Tibial artery (tissue), 4 donors: ENCODE measurements around the gene CYB5A.
"Not testable (repeated sequence)": the region's sequence is repeated elsewhere in the genome, so short reads cannot be mapped to it uniquely, and the experiment has no call there.

ENCODE experiments used
- DNase-seq, 2 donors: peaks; one replicate each; pipeline ENCODE4 v3.0.0-alpha.2; 2019
- H3K27ac ChIP-seq, 2 donors: fragments of 200-600 bp; sonication (generic) in 1 of 2; 1 replicate in 1 of 2; 2 replicates in 1 of 2; pipeline ENCODE4 v1.5.1; 2018 to 2019; ENCODE audit warnings: mild to moderate bottlenecking in 1 of 2
- H3K27me3 ChIP-seq, 2 donors: fragments of 200-600 bp; sonication (generic) in 1 of 2; one replicate each; pipeline versions ENCODE4 v1.5.1 to v1.6.0; 2016 to 2019
- H3K36me3 ChIP-seq, 3 donors: fragments of 200-600 bp; sonication (generic) in 2 of 3; one replicate each; pipeline ENCODE4 v1.5.1; 2016 to 2019; ENCODE audit warnings: mild to moderate bottlenecking in 2 of 3
- H3K4me1 ChIP-seq, 4 donors: fragments of 200-600 bp; sonication (generic) in 2 of 4; 1 replicate in 3 of 4; 2 replicates in 1 of 4; pipeline ENCODE4 v1.5.1; 2016 to 2019
- H3K4me3 ChIP-seq, 2 donors: fragments of 200-600 bp; sonication (generic) in 1 of 2; 1 replicate in 1 of 2; 2 replicates in 1 of 2; pipeline ENCODE4 v1.5.1; 2018 to 2019; ENCODE audit warnings: mild to moderate bottlenecking in 2 of 2
- H3K9me3 ChIP-seq, 3 donors: fragments of 200-600 bp; sonication (generic) in 1 of 3; one replicate each; pipeline ENCODE4 v1.5.1; 2016 to 2019
- CTCF ChIP-seq, 2 experiments: fragments of 200-600 bp in 1 of 2; fragments of 450-650 bp in 1 of 2; IDR thresholded peaks; one replicate each; pipeline ENCODE4 v1.5.1; 2017 to 2019; ENCODE audit warnings: antibody characterized with exemption in 2 of 2, mild to moderate bottlenecking in 1 of 2, moderate library complexity in 1 of 2
- intact Hi-C: fragments of 100-400 bp; cut with DNase I; formaldehyde crosslinking; loops from one replicate; pipeline ENCODE4 v1.15.0; 2023; ENCODE audit warnings: low total_unique reads

CYB5A gene

GRCh38 chr18:74333091-74333490 is 41.3 kb upstream of the CYB5A start:
- intact Hi-C loops = no loop called here
- Histone ChIP-seq H3K4me1 (peaks cover 0 to 7% (median 0%) of the 10 kb centered on the region in 4 donors), H3K36me3 (no peaks in the 10 kb centered on the region), H3K27me3 (no peaks in the 10 kb centered on the region), H3K9me3 (no peaks in the 10 kb centered on the region), H3K27ac (no peak overlapping the region), H3K4me3 (no peak overlapping the region)
- TF ChIP-seq CTCF (IDR thresholded peaks at IDR 0.05) = no peak
- DNase-seq = no peak

- Histone ChIP-seq H3K27ac (no peak overlapping the region), H3K9me3 (no peaks in the 10 kb centered on the region), H3K36me3 (no peaks in the 10 kb centered on the region), H3K4me1 (peaks cover 0 to 7% (median 0%) of the 10 kb centered on the region in 4 donors), H3K27me3 (no peaks in the 10 kb centered on the region), H3K4me3 (no peak overlapping the region)
- DNase-seq = no peak
- intact Hi-C loops = no loop called here
- no peak for TF ChIP-seq CTCF (IDR thresholded peaks at IDR 0.05)
Observed at GRCh38 chr18:74331404-74331803, 39.6 kb upstream of the CYB5A start.

GRCh38 chr18:74329688-74330205 is 38.0 kb upstream of the CYB5A start:
- no peaks in the 10 kb centered on the region for H3K27me3 ChIP-seq
- H3K4me1 ChIP-seq = peaks cover 0 to 7% (median 0%) of the 10 kb centered on the region in 4 donors
- no peaks in the 10 kb centered on the region for H3K36me3 ChIP-seq
- no peak for DNase-seq
- no peak overlapping the region for H3K4me3 ChIP-seq
- intact Hi-C loops = no loop called here
- no peak overlapping the region for H3K27ac ChIP-seq
- no peaks in the 10 kb centered on the region for H3K9me3 ChIP-seq
- TF ChIP-seq CTCF (IDR thresholded peaks at IDR 0.05) = no peak

GRCh38 chr18:74328206-74328605 is 36.4 kb upstream of the CYB5A start:
- H3K9me3 ChIP-seq = no peaks in the 10 kb centered on the region
- H3K27me3 ChIP-seq = no peaks in the 10 kb centered on the region
- DNase-seq = no peak
- intact Hi-C loops = no loop called here
- TF ChIP-seq CTCF (IDR thresholded peaks at IDR 0.05) = no peak
- peaks cover 0 to 7% (median 0%) of the 10 kb centered on the region in 4 donors for H3K4me1 ChIP-seq
- no peak overlapping the region for H3K4me3 ChIP-seq
- no peaks in the 10 kb centered on the region for H3K36me3 ChIP-seq
- H3K27ac ChIP-seq = no peak overlapping the region

DNA sequence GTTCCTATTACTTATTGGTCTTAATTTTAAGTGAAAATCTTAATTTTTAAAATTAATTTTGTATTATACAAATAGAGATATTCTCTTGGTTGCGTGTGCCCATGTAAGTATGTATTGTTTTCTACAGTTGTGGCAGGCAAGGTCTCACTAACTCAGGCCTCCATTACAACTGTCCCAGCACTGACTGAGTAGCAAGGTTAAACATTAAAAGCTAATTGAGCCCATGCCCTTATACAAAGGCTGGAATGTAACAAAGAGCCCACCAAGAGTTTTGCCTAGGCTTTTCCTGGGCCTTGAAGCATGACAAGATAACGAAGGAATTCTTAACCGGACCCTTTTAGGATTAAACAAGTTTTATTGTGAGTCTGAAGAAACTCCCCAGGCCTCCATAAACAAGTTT is 35.0 kb upstream of the CYB5A start:
- not testable (repeated sequence) for H3K27ac ChIP-seq, H3K9me3 ChIP-seq, H3K36me3 ChIP-seq

DNA sequence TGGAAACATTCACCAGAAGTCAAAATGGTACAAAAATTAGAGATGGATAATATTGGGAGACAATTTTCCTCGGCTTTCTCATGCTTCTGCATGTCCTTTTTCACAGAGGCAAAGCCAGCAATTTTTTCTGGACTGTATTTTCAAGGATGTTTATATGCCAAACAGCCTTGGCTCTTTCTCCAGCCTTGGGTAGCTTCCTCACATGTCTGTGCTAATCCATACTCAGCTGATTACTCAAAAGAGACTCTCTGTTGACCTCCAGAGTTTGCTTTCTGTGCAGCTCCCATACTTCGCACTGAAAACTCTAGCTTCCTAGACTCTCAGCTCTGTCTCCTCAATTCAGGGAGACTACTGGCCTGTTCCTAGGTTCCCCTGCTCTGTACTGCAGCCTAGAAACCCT is 34.5 kb upstream of the CYB5A start:
- TF ChIP-seq CTCF (IDR thresholded peaks at IDR 0.05) = no peak
- Histone ChIP-seq H3K27me3 (no peaks in the 10 kb centered on the region), H3K9me3 (no peaks in the 10 kb centered on the region), H3K36me3 (no peaks in the 10 kb centered on the region), H3K4me1 (no peaks in the 10 kb centered on the region), H3K4me3 (no peak overlapping the region), H3K27ac (no peak overlapping the region)
- DNase-seq = no peak
- intact Hi-C loops = no loop called here

More for the DNA sequence above, 35.0 kb upstream of the CYB5A start:
- H3K4me1 ChIP-seq, H3K27me3 ChIP-seq, intact Hi-C loops, DNase-seq, H3K4me3 ChIP-seq: not testable (repeated sequence)
